ENCODE data around the gene ATP6V0E2.

The ATP6V0E2 gene

GRCh38 chr7:149869867-149870266, 3.9 kb upstream of the ATP6V0E2 start:
- no peak for DNase-seq (ENCODE audit: low spot score)
- no CpG with 5 or more reads among the region's 6 CpGs for WGBS, 2 donors (ENCODE audit: extremely low coverage in 2 of 2, insufficient read length in 2 of 2, insufficient replicate concordance in 1 of 2)
- Histone ChIP-seq H3K4me1 (ENCODE audit: control insufficient read depth in 2 of 2, insufficient read depth in 1 of 2, low read depth in 1 of 2, low read length in 2 of 2) (peaks cover 6 to 9% of the 10 kb centered on the region in 2 donors), H2BK5ac (ENCODE audit: low read length) (no peak overlapping the region), H3K79me1 (ENCODE audit: low read depth, low read length) (peaks cover 2% of the 10 kb centered on the region), H3K18ac (ENCODE audit: low read length) (no peak overlapping the region), H3K36me3 (replicated peaks in 1 of 2; ENCODE audit: control insufficient read depth in 2 of 2, insufficient read depth in 2 of 2, low read length in 2 of 2) (peaks cover 3 to 49% of the 10 kb centered on the region in 2 donors), H3K9me3 (replicated peaks in 1 of 2; ENCODE audit: control insufficient read depth in 2 of 2, insufficient read depth in 1 of 2, low read depth in 1 of 2, low read length in 2 of 2) (no peaks in the 10 kb centered on the region), H3K14ac (ENCODE audit: low read length) (no peak overlapping the region), H2AFZ (ENCODE audit: low read length) (no peak overlapping the region), H3K23ac (ENCODE audit: low read depth, low read length, poor library complexity) (no peak overlapping the region), H2BK12ac (ENCODE audit: low read length) (no peak overlapping the region), H4K8ac (ENCODE audit: low read depth, low read length) (no peak overlapping the region), H3K4me3 (ENCODE audit: low read length in 2 of 2) (no peak overlapping the region), H4K91ac (ENCODE audit: low read depth, low read length, poor library complexity) (no peak overlapping the region), H2AK5ac (ENCODE audit: low read depth, low read length) (no peak overlapping the region), H2BK15ac (ENCODE audit: low read length) (no peak overlapping the region), H3K27ac (replicated peaks; ENCODE audit: low read length) (no peak overlapping the region), H3K27me3 (ENCODE audit: control insufficient read depth in 3 of 3, insufficient read depth in 3 of 3, low read depth in 1 of 3, low read length in 3 of 3) (peaks cover 0 to 3% (median 0%) of the 10 kb centered on the region in 3 experiments), H3K4me2 (ENCODE audit: insufficient read depth, low read length, poor library complexity, severe bottlenecking) (no peak overlapping the region), H2BK120ac (ENCODE audit: low read depth, low read length) (no peak overlapping the region), H3K4ac (ENCODE audit: low read length) (no peak overlapping the region), H3K9ac (ENCODE audit: low read depth, low read length, poor library complexity) (no peak overlapping the region)

- H3K14ac ChIP-seq (ENCODE audit: low read length), result no peak overlapping the region
- H3K23ac ChIP-seq (ENCODE audit: low read depth, low read length, poor library complexity), result no peak overlapping the region
- no peak overlapping the region for H4K8ac ChIP-seq (ENCODE audit: low read depth, low read length)
- H3K27me3 ChIP-seq (ENCODE audit: control insufficient read depth in 3 of 3, insufficient read depth in 3 of 3, low read depth in 1 of 3, low read length in 3 of 3), result peaks cover 0 to 3% (median 0%) of the 10 kb centered on the region in 3 experiments
- H3K79me1 ChIP-seq (ENCODE audit: low read depth, low read length), result peaks cover 2% of the 10 kb centered on the region
- peaks cover 7 to 9% of the 10 kb centered on the region in 2 donors for H3K4me1 ChIP-seq (ENCODE audit: control insufficient read depth in 2 of 2, insufficient read depth in 1 of 2, low read depth in 1 of 2, low read length in 2 of 2)
- no peak overlapping the region for H2AK5ac ChIP-seq (ENCODE audit: low read depth, low read length)
- no peak overlapping the region for H3K27ac ChIP-seq (replicated peaks; ENCODE audit: low read length)
- no peak overlapping the region for H2BK5ac ChIP-seq (ENCODE audit: low read length)
- H3K36me3 ChIP-seq (replicated peaks in 1 of 2; ENCODE audit: control insufficient read depth in 2 of 2, insufficient read depth in 2 of 2, low read length in 2 of 2), result peaks cover 3 to 46% of the 10 kb centered on the region in 2 donors
- no CpG with 5 or more reads among the region's 3 CpGs for WGBS, 2 donors (ENCODE audit: extremely low coverage in 2 of 2, insufficient read length in 2 of 2, insufficient replicate concordance in 1 of 2)
- no peak for DNase-seq (ENCODE audit: low spot score)
- no peak overlapping the region for H4K91ac ChIP-seq (ENCODE audit: low read depth, low read length, poor library complexity)
- no peak overlapping the region for H3K9ac ChIP-seq (ENCODE audit: low read depth, low read length, poor library complexity)
- no peaks in the 10 kb centered on the region for H3K9me3 ChIP-seq (replicated peaks in 1 of 2; ENCODE audit: control insufficient read depth in 2 of 2, insufficient read depth in 1 of 2, low read depth in 1 of 2, low read length in 2 of 2)
- H2BK120ac ChIP-seq (ENCODE audit: low read depth, low read length), result no peak overlapping the region
- H2BK12ac ChIP-seq (ENCODE audit: low read length), result no peak overlapping the region
- no peak overlapping the region for H2AFZ ChIP-seq (ENCODE audit: low read length)
- H3K4ac ChIP-seq (ENCODE audit: low read length), result no peak overlapping the region
- no peak overlapping the region for H3K18ac ChIP-seq (ENCODE audit: low read length)
- H3K4me3 ChIP-seq (ENCODE audit: low read length in 2 of 2), result no peak overlapping the region
- no peak overlapping the region for H3K4me2 ChIP-seq (ENCODE audit: insufficient read depth, low read length, poor library complexity, severe bottlenecking)
- H2BK15ac ChIP-seq (ENCODE audit: low read length), result no peak overlapping the region
These were observed 3.5 kb upstream of the ATP6V0E2 start for GRCh38 chr7:149870274-149870673.

GRCh38 chr7:149870701-149871483, 2.9 kb upstream of the ATP6V0E2 start:
- no peak overlapping the region for H2BK5ac ChIP-seq (ENCODE audit: low read length)
- H3K14ac ChIP-seq (ENCODE audit: low read length), result no peak overlapping the region
- no peak for DNase-seq (ENCODE audit: low spot score)
- H2BK120ac ChIP-seq (ENCODE audit: low read depth, low read length), result no peak overlapping the region
- H3K36me3 ChIP-seq (replicated peaks in 1 of 2; ENCODE audit: control insufficient read depth in 2 of 2, insufficient read depth in 2 of 2, low read length in 2 of 2), result peaks cover 3 to 43% of the 10 kb centered on the region in 2 donors
- H3K4me3 ChIP-seq (ENCODE audit: low read length in 2 of 2), result no peak overlapping the region
- H3K4me1 ChIP-seq (ENCODE audit: control insufficient read depth in 2 of 2, insufficient read depth in 1 of 2, low read depth in 1 of 2, low read length in 2 of 2), result peaks cover 7 to 9% of the 10 kb centered on the region in 2 donors
- no peaks in the 10 kb centered on the region for H3K9me3 ChIP-seq (replicated peaks in 1 of 2; ENCODE audit: control insufficient read depth in 2 of 2, insufficient read depth in 1 of 2, low read depth in 1 of 2, low read length in 2 of 2)
- H3K27me3 ChIP-seq (ENCODE audit: control insufficient read depth in 3 of 3, insufficient read depth in 3 of 3, low read depth in 1 of 3, low read length in 3 of 3), result peaks cover 0 to 3% (median 0%) of the 10 kb centered on the region in 3 experiments
- no peak overlapping the region for H2AK5ac ChIP-seq (ENCODE audit: low read depth, low read length)
- H3K4ac ChIP-seq (ENCODE audit: low read length), result no peak overlapping the region
- no peak overlapping the region for H3K4me2 ChIP-seq (ENCODE audit: insufficient read depth, low read length, poor library complexity, severe bottlenecking)
- H3K18ac ChIP-seq (ENCODE audit: low read length), result no peak overlapping the region
- H4K91ac ChIP-seq (ENCODE audit: low read depth, low read length, poor library complexity), result no peak overlapping the region
- H3K27ac ChIP-seq (replicated peaks; ENCODE audit: low read length), result no peak overlapping the region
- no CpG with 5 or more reads among the region's 12 CpGs for WGBS, 2 donors (ENCODE audit: extremely low coverage in 2 of 2, insufficient read length in 2 of 2, insufficient replicate concordance in 1 of 2)
- no peak overlapping the region for H2AFZ ChIP-seq (ENCODE audit: low read length)
- no peak overlapping the region for H3K23ac ChIP-seq (ENCODE audit: low read depth, low read length, poor library complexity)
- H2BK12ac ChIP-seq (ENCODE audit: low read length), result no peak overlapping the region
- H2BK15ac ChIP-seq (ENCODE audit: low read length), result no peak overlapping the region
- H4K8ac ChIP-seq (ENCODE audit: low read depth, low read length), result no peak overlapping the region
- no peak overlapping the region for H3K9ac ChIP-seq (ENCODE audit: low read depth, low read length, poor library complexity)
- peaks cover 2% of the 10 kb centered on the region for H3K79me1 ChIP-seq (ENCODE audit: low read depth, low read length)

DNA sequence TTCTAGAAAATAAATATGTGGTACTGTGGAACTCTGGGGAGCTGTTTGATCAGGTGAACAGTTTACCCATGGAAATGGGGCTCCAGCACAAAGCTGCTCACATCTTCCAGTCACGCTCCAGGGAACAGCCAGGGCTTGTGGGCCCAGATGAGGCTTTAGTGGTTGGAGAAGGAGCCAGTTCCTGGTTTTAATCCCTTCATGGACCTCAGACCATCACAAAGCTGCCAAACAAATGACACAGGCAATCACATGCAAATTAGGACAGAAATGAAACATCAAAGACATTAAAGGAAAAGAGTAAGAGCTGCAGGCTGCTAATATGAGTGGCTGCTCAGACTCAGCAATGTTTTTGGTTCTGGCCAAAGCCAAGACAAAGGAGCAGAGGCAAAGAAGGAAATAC, 2.2 kb upstream of the ATP6V0E2 start:
- H3K79me1 ChIP-seq (ENCODE audit: low read depth, low read length), result peaks cover 2% of the 10 kb centered on the region
- no CpG with 5 or more reads among the region's 1 CpG for WGBS, 2 donors (ENCODE audit: extremely low coverage in 2 of 2, insufficient read length in 2 of 2, insufficient replicate concordance in 1 of 2)
- H3K4me3 ChIP-seq (ENCODE audit: low read length in 2 of 2), result no peak overlapping the region
- H3K4me2 ChIP-seq (ENCODE audit: insufficient read depth, low read length, poor library complexity, severe bottlenecking), result no peak overlapping the region
- no peak overlapping the region for H4K91ac ChIP-seq (ENCODE audit: low read depth, low read length, poor library complexity)
- H3K14ac ChIP-seq (ENCODE audit: low read length), result no peak overlapping the region
- no peak overlapping the region for H3K27ac ChIP-seq (replicated peaks; ENCODE audit: low read length)
- no peak overlapping the region for H4K8ac ChIP-seq (ENCODE audit: low read depth, low read length)
- H2BK12ac ChIP-seq (ENCODE audit: low read length), result no peak overlapping the region
- no peak overlapping the region for H2BK15ac ChIP-seq (ENCODE audit: low read length)
- peaks cover 7 to 9% of the 10 kb centered on the region in 2 donors for H3K4me1 ChIP-seq (ENCODE audit: control insufficient read depth in 2 of 2, insufficient read depth in 1 of 2, low read depth in 1 of 2, low read length in 2 of 2)
- H2BK120ac ChIP-seq (ENCODE audit: low read depth, low read length), result no peak overlapping the region
- H2AK5ac ChIP-seq (ENCODE audit: low read depth, low read length), result no peak overlapping the region
- no peak overlapping the region for H3K23ac ChIP-seq (ENCODE audit: low read depth, low read length, poor library complexity)
- H3K9me3 ChIP-seq (replicated peaks in 1 of 2; ENCODE audit: control insufficient read depth in 2 of 2, insufficient read depth in 1 of 2, low read depth in 1 of 2, low read length in 2 of 2), result no peaks in the 10 kb centered on the region
- no peak overlapping the region for H3K18ac ChIP-seq (ENCODE audit: low read length)
- H3K4ac ChIP-seq (ENCODE audit: low read length), result no peak overlapping the region
- H3K9ac ChIP-seq (ENCODE audit: low read depth, low read length, poor library complexity), result no peak overlapping the region
- peaks cover under 1 to 42% of the 10 kb centered on the region in 2 donors for H3K36me3 ChIP-seq (replicated peaks in 1 of 2; ENCODE audit: control insufficient read depth in 2 of 2, insufficient read depth in 2 of 2, low read length in 2 of 2)
- peaks cover 0 to 3% (median 0%) of the 10 kb centered on the region in 3 experiments for H3K27me3 ChIP-seq (ENCODE audit: control insufficient read depth in 3 of 3, insufficient read depth in 3 of 3, low read depth in 1 of 3, low read length in 3 of 3)
- no peak overlapping the region for H2BK5ac ChIP-seq (ENCODE audit: low read length)
- no peak for DNase-seq (ENCODE audit: low spot score)
- no peak overlapping the region for H2AFZ ChIP-seq (ENCODE audit: low read length)
